ENCODE results near the gene ADNP2.

ADNP2 gene

DNA sequence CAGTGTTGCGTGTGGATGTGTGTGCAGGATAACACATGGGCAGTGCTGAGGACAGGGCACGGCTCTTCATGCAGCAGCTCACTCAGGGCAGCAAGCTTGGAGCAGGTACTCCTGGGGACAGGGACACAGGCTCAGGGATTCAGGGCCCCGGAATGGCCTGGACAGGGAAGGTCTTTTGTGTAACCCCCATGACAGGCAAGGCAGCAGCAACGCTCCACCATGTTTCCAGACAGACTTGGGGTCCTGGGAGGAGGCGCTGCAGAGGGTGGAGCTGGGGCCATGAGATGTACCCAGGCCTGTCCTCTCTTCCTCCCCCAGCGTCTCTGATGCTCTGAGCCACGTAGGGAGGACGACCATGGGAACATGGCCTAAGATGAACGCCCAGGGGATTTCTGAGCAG lies 58.3 kb downstream of the ADNP2 start:
- Mint-ChIP-seq H3K36me3 (ENCODE audit: low read depth) (peaks cover 58% of the 10 kb centered on the region), H3K4me3 (no peak overlapping the region), H3K27me3 (ENCODE audit: low read depth) (no peaks in the 10 kb centered on the region), H3K27ac (no peak overlapping the region), H3K9me3 (peaks cover 15% of the 10 kb centered on the region), H3K4me1 (peaks cover 5% of the 10 kb centered on the region)
- TF ChIP-seq, protein P1, sequence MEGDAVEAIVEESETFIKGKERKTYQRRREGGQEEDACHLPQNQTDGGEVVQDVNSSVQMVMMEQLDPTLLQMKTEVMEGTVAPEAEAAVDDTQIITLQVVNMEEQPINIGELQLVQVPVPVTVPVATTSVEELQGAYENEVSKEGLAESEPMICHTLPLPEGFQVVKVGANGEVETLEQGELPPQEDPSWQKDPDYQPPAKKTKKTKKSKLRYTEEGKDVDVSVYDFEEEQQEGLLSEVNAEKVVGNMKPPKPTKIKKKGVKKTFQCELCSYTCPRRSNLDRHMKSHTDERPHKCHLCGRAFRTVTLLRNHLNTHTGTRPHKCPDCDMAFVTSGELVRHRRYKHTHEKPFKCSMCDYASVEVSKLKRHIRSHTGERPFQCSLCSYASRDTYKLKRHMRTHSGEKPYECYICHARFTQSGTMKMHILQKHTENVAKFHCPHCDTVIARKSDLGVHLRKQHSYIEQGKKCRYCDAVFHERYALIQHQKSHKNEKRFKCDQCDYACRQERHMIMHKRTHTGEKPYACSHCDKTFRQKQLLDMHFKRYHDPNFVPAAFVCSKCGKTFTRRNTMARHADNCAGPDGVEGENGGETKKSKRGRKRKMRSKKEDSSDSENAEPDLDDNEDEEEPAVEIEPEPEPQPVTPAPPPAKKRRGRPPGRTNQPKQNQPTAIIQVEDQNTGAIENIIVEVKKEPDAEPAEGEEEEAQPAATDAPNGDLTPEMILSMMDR (IDR thresholded peaks at IDR 0.05; ENCODE audit: unreplicated experiment in 3 of 3), result no peak

DNA sequence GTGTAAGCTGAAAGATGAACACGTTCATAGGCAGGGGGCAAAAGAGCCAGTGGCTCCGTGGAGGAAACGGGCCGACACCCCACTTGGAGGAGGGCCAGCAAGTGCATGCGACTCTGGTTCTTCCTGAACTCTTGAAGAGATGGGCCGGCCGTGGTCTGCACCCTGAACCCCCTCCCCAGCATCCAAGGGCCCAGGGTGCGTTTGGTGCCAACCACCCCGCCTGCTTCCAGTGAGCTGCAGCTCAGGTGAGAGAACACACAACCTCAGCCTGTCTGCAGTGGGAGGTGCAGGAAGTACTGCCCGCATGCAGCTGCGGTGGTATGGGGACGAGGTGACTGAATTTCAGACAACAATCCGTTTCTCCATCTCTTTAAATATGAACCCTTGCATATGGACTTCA lies 58.9 kb downstream of the ADNP2 start:
- TF ChIP-seq, protein P1 (IDR thresholded peaks at IDR 0.05; ENCODE audit: unreplicated experiment in 3 of 3), result no peak
- H3K27me3 Mint-ChIP-seq (ENCODE audit: low read depth), result no peaks in the 10 kb centered on the region
- peaks cover 5% of the 10 kb centered on the region for H3K4me1 Mint-ChIP-seq
- H3K36me3 Mint-ChIP-seq (ENCODE audit: low read depth), result peaks cover 52% of the 10 kb centered on the region
- no peak overlapping the region for H3K27ac Mint-ChIP-seq
- no peak overlapping the region for H3K4me3 Mint-ChIP-seq
- H3K9me3 Mint-ChIP-seq, result peaks cover 15% of the 10 kb centered on the region

DNA sequence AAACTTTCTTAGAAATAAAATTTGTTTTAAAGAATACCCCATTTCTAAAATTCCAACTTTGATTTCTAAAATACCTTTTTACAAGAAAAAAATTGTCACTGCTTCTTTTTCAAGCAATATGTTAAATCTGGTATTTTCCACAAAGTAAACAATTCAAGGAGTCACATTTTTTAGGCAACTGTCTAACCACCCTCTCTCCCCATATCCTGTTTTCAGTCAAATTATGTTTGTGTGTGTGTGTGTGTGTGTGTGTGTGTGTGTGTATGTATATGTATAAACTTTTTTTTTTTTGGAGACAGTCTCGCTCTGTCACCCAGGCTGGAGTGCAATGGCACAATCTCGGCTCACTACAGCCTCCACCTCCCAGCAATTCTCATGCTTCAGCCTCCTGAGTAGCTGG lies 59.3 kb downstream of the ADNP2 start:
- H3K4me3 Mint-ChIP-seq, result no peak overlapping the region
- TF ChIP-seq, protein P1 (IDR thresholded peaks at IDR 0.05; ENCODE audit: unreplicated experiment in 3 of 3), result no peak
- no peaks in the 10 kb centered on the region for H3K27me3 Mint-ChIP-seq (ENCODE audit: low read depth)
- peaks cover 5% of the 10 kb centered on the region for H3K4me1 Mint-ChIP-seq
- H3K27ac Mint-ChIP-seq, result no peak overlapping the region
- peaks cover 51% of the 10 kb centered on the region for H3K36me3 Mint-ChIP-seq (ENCODE audit: low read depth)
- H3K9me3 Mint-ChIP-seq, result peaks cover 15% of the 10 kb centered on the region

DNA sequence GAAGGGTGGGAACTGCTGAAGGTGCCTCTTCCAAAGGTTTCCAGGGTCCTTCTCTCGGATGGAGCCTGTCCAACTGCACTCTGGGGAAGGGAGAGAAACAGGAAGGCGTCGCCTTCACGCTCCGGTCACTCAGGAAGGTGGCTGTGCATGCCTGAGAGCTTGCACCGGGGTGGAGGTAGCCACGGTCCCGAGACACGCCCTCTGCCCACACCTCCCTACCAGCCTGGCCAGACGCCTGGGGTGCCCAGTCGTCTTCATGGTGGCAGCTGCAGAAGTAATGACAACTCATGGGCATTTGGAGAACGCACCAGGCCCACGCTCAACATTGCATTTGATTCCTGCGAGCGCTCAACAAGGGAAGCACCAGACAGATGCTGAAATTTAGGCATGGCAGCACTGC lies 59.9 kb downstream of the ADNP2 start:
- TF ChIP-seq, protein P1 (IDR thresholded peaks at IDR 0.05; ENCODE audit: unreplicated experiment in 3 of 3), result no peak
- no peak overlapping the region for H3K4me3 Mint-ChIP-seq
- peaks cover 5% of the 10 kb centered on the region for H3K4me1 Mint-ChIP-seq
- H3K36me3 Mint-ChIP-seq (ENCODE audit: low read depth), result peaks cover 44% of the 10 kb centered on the region
- H3K27me3 Mint-ChIP-seq (ENCODE audit: low read depth), result no peaks in the 10 kb centered on the region
- peak overlapping the region in 1 of 3 experiments; percentile 35 for H3K27ac Mint-ChIP-seq
- H3K9me3 Mint-ChIP-seq, result peaks cover 13% of the 10 kb centered on the region

DNA sequence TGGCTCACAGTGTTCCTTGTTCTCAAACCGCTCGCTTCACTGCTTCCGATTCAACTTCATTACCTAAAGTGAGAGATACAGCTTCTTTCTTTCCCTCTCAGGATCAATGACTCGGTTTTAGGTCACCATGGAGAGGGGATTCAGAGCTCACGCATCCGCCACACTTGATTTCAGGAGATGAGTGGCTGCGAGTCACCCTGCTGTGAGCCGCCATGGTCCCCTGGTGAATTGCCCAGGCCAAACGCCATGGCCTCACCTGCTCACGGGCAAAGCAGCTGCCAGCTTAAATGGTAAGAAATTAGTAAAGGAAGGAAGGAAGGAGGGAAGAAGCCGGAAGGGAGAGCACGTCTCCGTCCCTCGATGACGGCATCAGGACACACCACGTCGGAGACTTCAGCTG lies 60.5 kb downstream of the ADNP2 start:
- H3K27me3 Mint-ChIP-seq (ENCODE audit: low read depth), result no peaks in the 10 kb centered on the region
- H3K4me3 Mint-ChIP-seq, result no peak overlapping the region
- H3K27ac Mint-ChIP-seq, result no peak overlapping the region
- TF ChIP-seq, protein P1 (IDR thresholded peaks at IDR 0.05; ENCODE audit: unreplicated experiment in 3 of 3), result no peak
- peaks cover 38% of the 10 kb centered on the region for H3K36me3 Mint-ChIP-seq (ENCODE audit: low read depth)
- peaks cover 5% of the 10 kb centered on the region for H3K4me1 Mint-ChIP-seq
- peaks cover 8% of the 10 kb centered on the region for H3K9me3 Mint-ChIP-seq

DNA sequence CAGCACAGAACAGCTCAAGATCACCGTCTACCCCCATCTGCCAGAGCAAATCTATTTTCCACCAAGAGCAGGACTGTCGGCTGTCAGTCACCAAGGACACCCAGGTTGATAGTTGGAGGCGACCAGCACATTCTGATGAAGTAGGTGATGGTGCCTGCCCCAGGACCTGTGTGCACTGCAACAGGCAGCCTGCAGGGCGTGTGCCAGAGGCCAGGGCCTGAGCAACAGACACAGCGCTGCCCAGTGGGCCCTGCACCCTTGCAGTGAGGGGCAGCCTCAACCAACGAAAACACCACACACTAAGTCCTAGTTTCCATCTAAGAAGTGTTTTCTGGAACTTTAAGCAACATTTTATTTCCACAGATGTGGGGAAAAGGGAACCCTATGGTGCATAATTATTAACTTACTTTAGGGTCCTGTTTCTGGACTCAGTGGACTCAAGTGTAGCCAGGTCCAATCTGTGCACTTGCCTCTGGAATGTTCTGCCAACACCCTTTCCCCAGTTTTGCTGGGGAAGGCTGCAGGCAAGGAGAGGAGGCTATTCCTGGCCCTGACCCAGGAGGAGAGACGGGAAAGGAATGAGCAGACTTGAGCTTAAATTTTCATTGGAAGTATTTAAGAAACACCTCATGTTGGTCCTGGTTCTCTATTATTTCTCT lies 61.5 kb downstream of the ADNP2 start:
- Mint-ChIP-seq H3K4me1 (peaks cover 5% of the 10 kb centered on the region), H3K9me3 (peaks cover 2% of the 10 kb centered on the region), H3K27ac (peak overlapping the region in 2 of 3 experiments; percentile 28 to 46), H3K36me3 (ENCODE audit: low read depth) (peaks cover 30% of the 10 kb centered on the region), H3K27me3 (ENCODE audit: low read depth) (no peaks in the 10 kb centered on the region), H3K4me3 (no peak overlapping the region)
- TF ChIP-seq, protein P1 (IDR thresholded peaks at IDR 0.05; ENCODE audit: unreplicated experiment in 3 of 3), result no peak

Measured in nephron (organoid).